CD4-positive, CD25-positive, alpha-beta regulatory T cell (primary cell): Measurements from ENCODE around the gene MMRN2. TPM values are rescaled to one million over a fixed set of nuclear protein-coding genes. Genes with fewer than 3 reads are reported as not detected.
A peak's percentile ranks its signal among the peaks of the same experiment; 100 is the strongest.
"Not testable (repeated sequence)": the region's sequence is repeated elsewhere in the genome, so short reads cannot be mapped to it uniquely, and the experiment has no call there.

ENCODE experiments used
- ATAC-seq, 2 donors: fragments of 150-1000 bp; cut with Tn5 transposase; one replicate each; pipeline ENCODE4 v1.10.0; 2021; ENCODE audit warnings: low read depth in 2 of 2, moderate number of reproducible peaks in 2 of 2, moderate library complexity in 1 of 2
- DNase-seq, 3 donors: peaks; one replicate each; pipeline versions ENCODE4 v3.0.0 to v3.0.0-alpha.2; 2012 to 2022; ENCODE audit warnings: mixed read lengths in 1 of 3
- H3K27ac ChIP-seq: one replicate; pipeline ENCODE4 v1.7.0; 2013; ENCODE audit warnings: mild to moderate bottlenecking, low read length; ENCODE audit not compliant: insufficient read depth, poor library complexity, severe bottlenecking
- H3K27me3 ChIP-seq: one replicate; pipeline ENCODE4 v1.7.0; 2013; ENCODE audit warnings: low read length; ENCODE audit not compliant: control insufficient read depth, insufficient read depth
- H3K36me3 ChIP-seq: one replicate; pipeline ENCODE4 v1.7.0; 2013; ENCODE audit warnings: mild to moderate bottlenecking, low read length, moderate library complexity; ENCODE audit not compliant: control insufficient read depth, insufficient read depth
- H3K4me1 ChIP-seq: 2 replicates; pipeline ENCODE4 v1.7.0; 2013; ENCODE audit warnings: mild to moderate bottlenecking, low read length; ENCODE audit not compliant: insufficient read depth, control insufficient read depth, poor library complexity, severe bottlenecking
- H3K4me3 ChIP-seq: one replicate; pipeline ENCODE4 v1.7.0; 2013; ENCODE audit warnings: low read depth, mild to moderate bottlenecking, low read length, moderate library complexity
- H3K9me3 ChIP-seq, 2 experiments: 1 replicate in 1 of 2; 2 replicates in 1 of 2; pipeline ENCODE4 v1.7.0; 2013; ENCODE audit warnings: low read length in 2 of 2, mild to moderate bottlenecking in 1 of 2, moderate library complexity in 1 of 2; ENCODE audit not compliant: control insufficient read depth in 2 of 2
- H3K27ac Mint-ChIP-seq, 3 donors: one replicate each; pipeline ENCODE4 v1.8.0; 2020 to 2022; ENCODE audit warnings: mild to moderate bottlenecking in 3 of 3, mixed read lengths in 3 of 3, moderate library complexity in 2 of 3
- H3K27me3 Mint-ChIP-seq: one replicate; pipeline ENCODE4 v1.8.0; 2022; ENCODE audit warnings: mild to moderate bottlenecking, mixed read lengths
- H3K36me3 Mint-ChIP-seq: one replicate; pipeline ENCODE4 v1.8.0; 2020; ENCODE audit warnings: mixed read lengths
- H3K4me1 Mint-ChIP-seq, 4 donors: one replicate each; pipeline ENCODE4 v1.8.0; 2020 to 2022; ENCODE audit warnings: mixed read lengths in 4 of 4, mild to moderate bottlenecking in 1 of 4
- H3K4me3 Mint-ChIP-seq, 4 donors: one replicate each; pipeline ENCODE4 v1.8.0; 2020 to 2022; ENCODE audit warnings: mild to moderate bottlenecking in 4 of 4, mixed read lengths in 4 of 4, moderate library complexity in 3 of 4
- H3K9me3 Mint-ChIP-seq, 7 donors: one replicate each; pipeline ENCODE4 v1.8.0; 2020 to 2022; ENCODE audit warnings: mixed read lengths in 7 of 7, mild to moderate bottlenecking in 3 of 7, moderate library complexity in 2 of 7
- polyA plus RNA-seq, 4 donors: library from polyadenylated mRNA; unstranded; fragments of 300-500 nt; fragmentation: Illumina TruSeq; gene quantifications; one replicate each; pipeline ENCODE4 v1.2.3, GENCODE V29; 2021
- total RNA-seq: library from RNA; stranded (reverse); gene quantifications from one replicate; pipeline ENCODE4 v1.2.3, GENCODE V29; 2022

The MMRN2 gene
- total and polyA plus RNA-seq, 5 donors from 2014 or later = 0.17 to 1.2 (median 0.33) TPM; not detected in 1

DNA sequence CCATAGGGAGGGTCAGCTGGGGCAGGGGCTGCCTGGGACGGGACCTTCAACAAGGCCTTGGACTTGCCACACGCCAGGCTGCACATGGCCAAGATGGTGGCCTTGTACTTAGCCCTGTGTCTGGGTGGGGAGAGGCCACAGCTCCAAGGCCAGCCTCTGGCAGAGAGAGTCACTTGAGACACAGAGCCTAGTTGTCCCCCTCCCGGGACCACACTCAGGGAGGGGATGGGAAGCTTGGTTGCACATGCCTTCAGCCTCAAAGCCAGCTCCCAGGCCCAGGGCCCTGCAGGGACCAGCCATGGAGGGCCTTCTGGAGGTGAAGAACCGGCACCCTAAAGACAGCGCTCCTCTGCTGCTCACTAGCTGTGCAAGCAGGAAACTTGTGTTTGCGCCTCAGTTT lies 16.7 kb downstream of the MMRN2 start:
- Histone ChIP-seq H3K27ac (no peak overlapping the region), H3K9me3 (no peaks in the 10 kb centered on the region), H3K27me3 (peaks cover 2% of the 10 kb centered on the region), H3K4me1 (peaks cover 7% of the 10 kb centered on the region), H3K36me3 (no peaks in the 10 kb centered on the region), H3K4me3 (no peak overlapping the region)
- no peak overlapping the region for H3K4me3 Mint-ChIP-seq
- no peak overlapping the region for H3K27ac Mint-ChIP-seq
- ATAC-seq (no peak), DNase-seq (no peak)
- no peaks in the 10 kb centered on the region for H3K36me3 Mint-ChIP-seq
- H3K9me3 Mint-ChIP-seq = no peaks in the 10 kb centered on the region
- H3K4me1 Mint-ChIP-seq = peaks cover 0 to 14% (median 6%) of the 10 kb centered on the region in 4 donors
- peaks cover 7% of the 10 kb centered on the region for H3K27me3 Mint-ChIP-seq

DNA sequence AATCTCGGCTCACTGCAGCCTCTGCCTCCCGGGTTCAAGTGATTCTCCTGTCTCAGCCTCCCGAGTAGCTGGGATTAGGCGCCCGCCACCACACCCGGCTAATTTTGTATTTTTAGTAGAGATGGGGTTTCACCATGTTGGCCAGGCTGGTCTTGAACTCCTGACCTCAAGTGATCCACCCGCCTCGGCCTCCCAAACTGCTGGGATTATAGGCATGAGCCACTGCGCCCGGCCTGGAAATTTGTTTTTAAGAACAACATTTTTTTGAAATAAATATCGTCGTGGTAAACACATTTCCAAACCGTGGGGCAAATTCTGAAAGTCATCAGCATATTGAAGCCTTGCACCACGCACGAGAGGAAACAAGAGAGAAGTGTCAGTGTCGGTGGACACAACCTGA lies 17.3 kb downstream of the MMRN2 start:
- H3K4me3 Mint-ChIP-seq = not testable (repeated sequence)

GRCh38 chr10:86938260-86938659 lies 19.2 kb downstream of the MMRN2 start:
- DNase-seq (no peak), ATAC-seq (no peak)
- Mint-ChIP-seq H3K27me3 (peaks cover 5% of the 10 kb centered on the region), H3K9me3 (no peaks in the 10 kb centered on the region), H3K4me1 (peaks cover 0 to 14% (median 2%) of the 10 kb centered on the region in 4 donors), H3K36me3 (no peaks in the 10 kb centered on the region), H3K27ac (no peak overlapping the region), H3K4me3 (no peak overlapping the region)
- Histone ChIP-seq H3K36me3 (no peaks in the 10 kb centered on the region), H3K4me1 (peaks cover 7% of the 10 kb centered on the region), H3K4me3 (no peak overlapping the region), H3K9me3 (no peaks in the 10 kb centered on the region), H3K27me3 (peaks cover 2% of the 10 kb centered on the region), H3K27ac (no peak overlapping the region)

More for the DNA sequence above, 17.3 kb downstream of the MMRN2 start:
- not testable (repeated sequence) for H3K9me3 ChIP-seq, ATAC-seq, DNase-seq, H3K27me3 ChIP-seq, H3K4me1 ChIP-seq, H3K36me3 Mint-ChIP-seq, H3K27ac ChIP-seq, H3K27me3 Mint-ChIP-seq, H3K36me3 ChIP-seq, H3K4me3 ChIP-seq, H3K9me3 Mint-ChIP-seq
- H3K27ac Mint-ChIP-seq = peak overlapping the region in 1 of 3 donors; percentile 56
- peaks cover 0 to 14% (median 6%) of the 10 kb centered on the region in 4 donors for H3K4me1 Mint-ChIP-seq

- DNase-seq (no peak), ATAC-seq (no peak)
- H3K27ac ChIP-seq = no peak overlapping the region
- H3K36me3 ChIP-seq = no peaks in the 10 kb centered on the region
- H3K9me3 ChIP-seq = no peaks in the 10 kb centered on the region
- H3K4me3 ChIP-seq = no peak overlapping the region
- Mint-ChIP-seq H3K9me3 (no peaks in the 10 kb centered on the region), H3K27ac (no peak overlapping the region), H3K36me3 (no peaks in the 10 kb centered on the region), H3K27me3 (peaks cover 5% of the 10 kb centered on the region), H3K4me1 (peaks cover 0 to 14% (median 2%) of the 10 kb centered on the region in 4 donors), H3K4me3 (peak overlapping the region in 1 of 4 donors; percentile 15)
- peaks cover 2% of the 10 kb centered on the region for H3K27me3 ChIP-seq
- H3K4me1 ChIP-seq = peaks cover 7% of the 10 kb centered on the region
These were observed 19.8 kb downstream of the MMRN2 start for GRCh38 chr10:86937502-86938154.

- no peaks in the 10 kb centered on the region for H3K36me3 Mint-ChIP-seq
- Histone ChIP-seq H3K27ac (no peak overlapping the region), H3K9me3 (no peaks in the 10 kb centered on the region), H3K27me3 (peaks cover 2% of the 10 kb centered on the region), H3K4me1 (peaks cover 7% of the 10 kb centered on the region), H3K36me3 (no peaks in the 10 kb centered on the region), H3K4me3 (no peak overlapping the region)
- H3K9me3 Mint-ChIP-seq = no peaks in the 10 kb centered on the region
- no peak overlapping the region for H3K27ac Mint-ChIP-seq
- DNase-seq (no peak), ATAC-seq (no peak)
- H3K4me1 Mint-ChIP-seq = peaks cover 0 to 14% (median 2%) of the 10 kb centered on the region in 4 donors
- H3K4me3 Mint-ChIP-seq = peak overlapping the region in 1 of 4 donors; percentile 15
- H3K27me3 Mint-ChIP-seq = peaks cover 5% of the 10 kb centered on the region
These were observed 20.5 kb downstream of the MMRN2 start for GRCh38 chr10:86936661-86937501.

- not testable (repeated sequence) for H3K36me3 ChIP-seq, DNase-seq, H3K4me1 ChIP-seq, H3K27me3 Mint-ChIP-seq, H3K4me3 Mint-ChIP-seq, H3K4me3 ChIP-seq, H3K36me3 Mint-ChIP-seq, H3K27ac ChIP-seq, ATAC-seq, H3K27ac Mint-ChIP-seq, H3K9me3 ChIP-seq, H3K9me3 Mint-ChIP-seq, H3K4me1 Mint-ChIP-seq, H3K27me3 ChIP-seq
These were observed 23.2 kb downstream of the MMRN2 start for GRCh38 chr10:86934162-86934711.

DNA sequence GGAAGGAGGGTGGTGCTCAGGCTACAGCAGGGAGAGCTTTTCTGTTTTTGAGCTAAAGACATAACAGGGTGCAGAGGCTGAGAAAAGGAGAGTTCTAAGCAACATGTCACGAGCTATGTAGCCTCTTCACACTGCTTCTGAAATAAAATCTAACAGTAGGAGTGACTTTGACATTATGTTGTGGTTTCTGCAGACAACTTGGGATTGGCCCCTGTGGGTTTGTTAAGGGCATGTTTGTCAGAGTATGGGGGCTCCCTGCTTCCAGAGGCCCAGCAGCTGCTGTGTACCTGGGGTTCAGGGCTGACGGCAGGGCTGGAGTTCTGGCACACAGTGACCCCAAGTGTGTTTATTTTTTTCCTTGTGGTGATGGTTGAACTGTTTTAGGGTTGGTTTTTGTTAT lies 24.7 kb downstream of the MMRN2 start:
- H3K27ac ChIP-seq = no peak overlapping the region
- Mint-ChIP-seq H3K27me3 (no peaks in the 10 kb centered on the region), H3K36me3 (peaks cover 3% of the 10 kb centered on the region), H3K4me1 (peaks cover 0 to 4% (median 0%) of the 10 kb centered on the region in 4 donors), H3K9me3 (no peaks in the 10 kb centered on the region), H3K4me3 (no peak overlapping the region), H3K27ac (no peak overlapping the region)
- H3K4me1 ChIP-seq = no peaks in the 10 kb centered on the region
- no peaks in the 10 kb centered on the region for H3K9me3 ChIP-seq
- DNase-seq = no peak
- no peak for ATAC-seq
- no peak overlapping the region for H3K4me3 ChIP-seq
- no peaks in the 10 kb centered on the region for H3K36me3 ChIP-seq
- no peaks in the 10 kb centered on the region for H3K27me3 ChIP-seq
